HepG2 (cell line): Measurements from ENCODE around the gene THOC6. TPM values are rescaled to one million over a fixed set of nuclear protein-coding genes. Genes with fewer than 3 reads are reported as not detected.
A peak's percentile ranks its signal among the peaks of the same experiment; 100 is the strongest.

ENCODE experiments used
- ATF2 ChIP-seq: sonication (generic); formaldehyde crosslinking; IDR thresholded peaks from 2 replicates; pipeline ENCODE4 v1.4.0; 2020; ENCODE audit warnings: missing genetic modification reagents
- BCL3 ChIP-seq: sonication (generic); formaldehyde crosslinking; IDR thresholded peaks from 2 replicates; pipeline ENCODE4 v1.5.1; 2020; ENCODE audit warnings: mild to moderate bottlenecking, missing genetic modification reagents, moderate library complexity
- DBP ChIP-seq: sonication (generic); formaldehyde crosslinking; IDR thresholded peaks from 2 replicates; pipeline ENCODE4 v1.4.0; 2020; ENCODE audit warnings: missing genetic modification reagents; ENCODE audit errors: not compliant biosample characterization
- HMGXB3 ChIP-seq: sonication (generic); formaldehyde crosslinking; IDR thresholded peaks from 2 replicates; pipeline ENCODE4 v1.4.0; 2020; ENCODE audit warnings: missing genetic modification reagents, borderline replicate concordance
- HNF1A ChIP-seq, 2 experiments: sonication (generic) in 1 of 2; formaldehyde crosslinking in 1 of 2; IDR thresholded peaks; 2 replicates each; pipeline versions ENCODE4 v1.4.0 to v1.6.1; 2016 to 2020; ENCODE audit warnings: borderline replicate concordance in 1 of 2, low read depth in 1 of 2, mild to moderate bottlenecking in 1 of 2, missing genetic modification reagents in 1 of 2
- MED13 ChIP-seq: sonication (generic); formaldehyde crosslinking; IDR thresholded peaks from 2 replicates; pipeline ENCODE4 v1.5.0; 2020; ENCODE audit warnings: missing genetic modification reagents
- PITX1 ChIP-seq: sonication (generic); formaldehyde crosslinking; IDR thresholded peaks from 2 replicates; pipeline ENCODE4 v1.5.1; 2020; ENCODE audit warnings: mild to moderate bottlenecking, missing genetic modification reagents
- RBM39 ChIP-seq: fragments of 200-400 bp; formaldehyde crosslinking; IDR thresholded peaks from one replicate; pipeline ENCODE4 v1.6.1; 2018; ENCODE audit warnings: antibody characterized with exemption, mild to moderate bottlenecking, low read depth, low read length; ENCODE audit not compliant: poor library complexity, severe bottlenecking
- RFX3 ChIP-seq: IDR thresholded peaks from 2 replicates; pipeline ENCODE4 v1.6.1; 2016; ENCODE audit warnings: missing biosample characterization, missing genetic modification reagents
- SUZ12 ChIP-seq: fragments of 150-350 bp; IDR thresholded peaks from 2 replicates; pipeline ENCODE4 v1.6.1; 2014; ENCODE audit warnings: low read depth, low read length
- TOE1 ChIP-seq: sonication (generic); formaldehyde crosslinking; IDR thresholded peaks from 2 replicates; pipeline ENCODE4 v1.4.0; 2020; ENCODE audit warnings: mild to moderate bottlenecking, missing genetic modification reagents
- TOPORS ChIP-seq: sonication (generic); formaldehyde crosslinking; IDR thresholded peaks from 2 replicates; pipeline ENCODE4 v1.8.0; 2023; ENCODE audit warnings: mild to moderate bottlenecking, missing genetic modification reagents
- ZBTB43 ChIP-seq: sonication (generic); formaldehyde crosslinking; conservative IDR thresholded peaks from 2 replicates; pipeline ENCODE4 v1.4.0; 2020; ENCODE audit warnings: missing genetic modification reagents
- ZFP62 ChIP-seq: sonication (generic); formaldehyde crosslinking; IDR thresholded peaks from 2 replicates; pipeline ENCODE4 v1.4.0; 2020; ENCODE audit warnings: missing genetic modification reagents
- polyA plus RNA-seq, 8 experiments: library from polyadenylated mRNA; depleted of rRNA in 3 of 8; stranded (reverse) in 7 of 8; unstranded in 1 of 8; fragments of >200 nt; fragmentation: Illumina TruSeq in 4 of 8; extraction: Trizol in 4 of 8; gene quantifications; 2 replicates each; pipeline versions ENCODE4 v1.2.1 to v1.2.3, GENCODE V29; 2011 to 2016; ENCODE audit warnings: low read depth in 4 of 8, missing spikeins in 1 of 8, mixed read lengths in 1 of 8; ENCODE audit not compliant: insufficient read depth in 1 of 8
- total RNA-seq, 5 experiments: library from RNA; depleted of rRNA; stranded (reverse); fragments of >200 nt; fragmentation: Illumina TruSeq; extraction: Trizol; gene quantifications; 2 replicates each; pipeline ENCODE4 v1.2.3, GENCODE V29; 2016; ENCODE audit warnings: low read depth in 1 of 5

The THOC6 gene
- total and polyA plus RNA-seq, 2 of the 13 experiments (the other 11 are each of a cell fraction or from before 2014, with no cell fraction given), result 32.1 to 37.0 TPM

- TF ChIP-seq HMGXB3 (CRISPR knock-in tag) (no peak), TOE1 (CRISPR knock-in tag) (no peak), SUZ12 (no peak), BCL3 (no peak), HNF1A (IDR thresholded peaks at IDR 0.05; ENCODE audit: low read depth) (no peak), HNF1A (CRISPR knock-in tag; IDR thresholded peaks at IDR 0.05; ENCODE audit: borderline replicate concordance) (no peak), MED13 (no peak), RBM39 (peak; percentile 51), ZFP62 (CRISPR knock-in tag) (no peak), TOPORS (CRISPR knock-in tag) (no peak), DBP (CRISPR knock-in tag) (no peak), ATF2 (peak; percentile 68), ZBTB43 (CRISPR knock-in tag) (no peak), PITX1 (CRISPR knock-in tag) (peak; percentile 50; the same call in 1 of the 2 replicates), RFX3 (CRISPR knock-in tag) (no peak)
Measured at GRCh38 chr16:3003582-3004270, 20.1 kb upstream of the THOC6 start (continued).
